Esophagus squamous epithelium (tissue), 4 donors: ENCODE results near the gene CISD3.

Experiments
- CTCF ChIP-seq, 6 experiments: fragments of 450-650 bp in 4 of 6; fragments of 200-600 bp in 2 of 6; sonication (generic) in 2 of 6; IDR thresholded peaks; one replicate each; pipeline ENCODE4 v1.5.1; 2016 to 2019; ENCODE audit warnings: antibody characterized with exemption in 6 of 6, mild to moderate bottlenecking in 4 of 6, moderate library complexity in 4 of 6
- POLR2A ChIP-seq, 4 donors: fragments of 450-650 bp; IDR thresholded peaks; one replicate each; pipeline ENCODE4 v1.6.1; 2017; ENCODE audit warnings: antibody characterized with exemption in 4 of 4, mild to moderate bottlenecking in 4 of 4, moderate library complexity in 3 of 4

DNA sequence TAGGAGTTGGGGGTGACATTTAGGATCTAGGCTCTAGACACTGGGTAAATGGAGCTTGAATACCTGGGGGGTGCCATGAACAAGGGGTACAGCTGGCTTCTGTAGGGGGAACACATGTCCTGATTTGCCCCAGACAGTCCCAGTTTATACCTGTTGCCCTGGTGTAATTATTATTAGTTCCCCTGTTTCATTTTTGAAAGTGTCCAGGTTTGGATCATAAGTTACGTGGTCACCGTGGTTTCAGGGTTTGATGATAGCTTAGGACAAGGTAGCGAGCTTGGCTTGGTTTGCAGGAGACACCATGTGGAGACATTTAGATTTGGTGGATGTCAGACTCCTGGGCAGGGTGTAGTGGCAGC lies 19.6 kb upstream of the CISD3 start:
- no peak for TF ChIP-seq CTCF (IDR thresholded peaks at IDR 0.05)
- no peak for TF ChIP-seq POLR2A (IDR thresholded peaks at IDR 0.05)
